Aorta (tissue), 5 donors: ENCODE results near the gene IP6K2. TPM values are rescaled to one million over a fixed set of nuclear protein-coding genes. Genes with fewer than 3 reads are reported as not detected.
"Not testable (repeated sequence)": the region's sequence is repeated elsewhere in the genome, so short reads cannot be mapped to it uniquely, and the experiment has no call there.

Source experiments
- ATAC-seq: fragments of 200-7000 bp; cut with Tn5 transposase; one replicate; pipeline ENCODE4 v1.9.1; 2022; ENCODE audit warnings: moderate library complexity; ENCODE audit not compliant: low FRiP score
- DNase-seq, 2 donors: peaks; one replicate each; pipeline ENCODE4 v3.0.0-alpha.2; 2020
- H3K27ac ChIP-seq, 2 donors: one replicate each; pipeline ENCODE4 v1.5.1; 2013; ENCODE audit warnings: low read length in 2 of 2, mild to moderate bottlenecking in 2 of 2, moderate library complexity in 2 of 2, control low read depth in 1 of 2, inconsistent platforms in 1 of 2, low read depth in 1 of 2
- H3K27me3 ChIP-seq, 2 donors: one replicate each; pipeline ENCODE4 v1.6.1; 2013; ENCODE audit warnings: control low read depth in 1 of 2, low read length in 1 of 2, mild to moderate bottlenecking in 1 of 2, moderate library complexity in 1 of 2; ENCODE audit not compliant: insufficient read depth in 2 of 2, control insufficient read depth in 1 of 2
- H3K36me3 ChIP-seq, 2 donors: one replicate each; pipeline ENCODE4 v1.6.1; 2013; ENCODE audit warnings: control low read depth in 1 of 2, low read length in 1 of 2, mild to moderate bottlenecking in 1 of 2; ENCODE audit not compliant: insufficient read depth in 2 of 2, control insufficient read depth in 1 of 2
- H3K4me1 ChIP-seq, 2 donors: one replicate each; pipeline ENCODE4 v1.6.1; 2013; ENCODE audit warnings: low read length in 2 of 2, control low read depth in 1 of 2, mild to moderate bottlenecking in 1 of 2, moderate library complexity in 1 of 2; ENCODE audit not compliant: insufficient read depth in 2 of 2, control insufficient read depth in 1 of 2
- H3K4me3 ChIP-seq, 2 donors: one replicate each; pipeline ENCODE4 v1.5.1; 2013; ENCODE audit warnings: low read length in 2 of 2, control low read depth in 1 of 2, mild to moderate bottlenecking in 1 of 2
- H3K9me3 ChIP-seq: one replicate; pipeline ENCODE4 v1.6.1; 2013; ENCODE audit warnings: mild to moderate bottlenecking, low read length; ENCODE audit not compliant: control insufficient read depth
- WGBS, 2 donors: extraction: QIAGEN DNeasy Blood & Tissue Kit; methylation state at CpG; one replicate each; pipeline ENCODE4 v1.1.7; 2013; 5-methylcytosine and 5-hydroxymethylcytosine counted together
- intact Hi-C, 2 donors: fragments of 100-400 bp; cut with DNase I; formaldehyde crosslinking; loops; one replicate each; pipeline versions ENCODE4 v1.14.2 to v1.15.0; 2022
- polyA plus RNA-seq, 2 donors: library from polyadenylated mRNA; stranded (reverse); fragments of 200-250 nt; gene quantifications; one replicate each; pipeline ENCODE4 v1.2.3, GENCODE V29; 2013
- total RNA-seq, 2 donors: library from RNA; stranded (reverse); fragmentation: NEBNext Ultra II Directional; extraction: Animal tissue kit (Norgen Biotek cat#: 25700); gene quantifications; one replicate each; pipeline ENCODE4 v1.2.1, GENCODE V29; 2021
- donor health status: healthy with polysubstance abuse.
- donor health status: Bipolar disorder and iron deficiency.
- donor health status: DM: no; HTN: no; CAD: no.
- donor health status: DM: no; HTN: no; CAD: no.
- donor health status: DM: yes; HTN: yes; CAD: no.

The IP6K2 gene
- total and polyA plus RNA-seq, 4 donors: 43.9 to 105 (median 52.4) TPM

DNA sequence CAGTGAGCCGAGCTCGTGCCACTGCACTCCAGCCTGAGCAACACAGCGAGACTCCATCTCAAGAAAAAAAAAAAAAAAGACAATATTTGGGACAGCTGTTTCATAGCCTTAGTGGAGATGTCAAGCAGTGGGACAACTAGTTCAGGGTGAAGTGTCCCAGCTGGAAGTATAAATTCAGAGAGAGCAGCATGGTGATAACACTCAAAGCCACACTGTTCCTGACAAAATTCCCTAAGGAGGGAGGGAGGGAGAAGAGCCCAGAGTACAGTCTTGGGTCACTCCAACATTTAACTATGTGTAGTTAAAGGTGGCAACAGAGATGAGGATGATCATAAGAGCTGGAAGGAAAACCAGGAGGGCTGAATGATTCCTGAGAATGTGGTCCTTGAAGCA is 21.1 kb upstream of the IP6K2 start:
- intact Hi-C loops: no loop called here
- DNase-seq: no peak
- no peaks in the 10 kb centered on the region for H3K36me3 ChIP-seq
- 94% methylated on average over 3 of the region's 3 CpGs for WGBS, 2 donors
- ATAC-seq: no peak
- no peak overlapping the region for H3K4me3 ChIP-seq
- no peaks in the 10 kb centered on the region for H3K9me3 ChIP-seq
- H3K27ac ChIP-seq: no peak overlapping the region
- no peaks in the 10 kb centered on the region for H3K4me1 ChIP-seq
- H3K27me3 ChIP-seq: no peaks in the 10 kb centered on the region

DNA sequence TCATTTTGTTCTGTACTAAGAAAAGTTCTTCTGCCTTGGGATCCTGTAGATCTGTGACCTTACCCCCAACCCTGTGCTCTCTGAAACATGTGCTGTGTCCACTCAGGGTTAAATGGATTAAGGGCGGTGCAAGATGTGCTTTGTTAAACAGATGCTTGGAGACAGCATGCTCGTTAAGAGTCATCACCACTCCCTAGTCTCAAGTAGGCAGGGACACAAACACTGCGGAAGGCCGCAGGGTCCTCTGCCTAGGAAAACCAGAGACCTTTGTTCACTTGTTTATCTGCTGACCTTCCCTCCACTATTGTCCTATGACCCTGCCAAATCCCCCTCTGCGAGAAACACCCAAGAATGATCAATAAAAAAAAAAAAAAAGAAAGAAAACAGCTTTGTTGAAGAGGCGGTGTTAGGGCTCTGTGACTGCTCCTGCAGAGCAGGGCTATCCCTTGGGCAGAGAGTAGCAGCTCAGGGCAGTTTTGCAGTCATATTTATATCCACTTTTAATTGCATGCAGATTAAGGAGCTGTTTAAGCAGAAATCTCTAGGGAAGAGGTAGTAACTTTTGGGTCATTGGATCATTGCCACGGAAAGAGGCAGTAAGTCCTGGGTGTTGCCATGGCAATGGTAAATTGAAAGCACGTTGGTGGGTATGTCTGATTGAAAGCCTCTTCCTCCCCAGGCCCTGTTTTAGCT is 18.2 kb upstream of the IP6K2 start:
- ATAC-seq, H3K27ac ChIP-seq, H3K4me3 ChIP-seq, H3K9me3 ChIP-seq, H3K27me3 ChIP-seq, DNase-seq, H3K36me3 ChIP-seq, intact Hi-C loops, H3K4me1 ChIP-seq: not testable (repeated sequence)
- WGBS, 2 donors: 63 to 65% methylated on average over 8 of the region's 8 CpGs

DNA sequence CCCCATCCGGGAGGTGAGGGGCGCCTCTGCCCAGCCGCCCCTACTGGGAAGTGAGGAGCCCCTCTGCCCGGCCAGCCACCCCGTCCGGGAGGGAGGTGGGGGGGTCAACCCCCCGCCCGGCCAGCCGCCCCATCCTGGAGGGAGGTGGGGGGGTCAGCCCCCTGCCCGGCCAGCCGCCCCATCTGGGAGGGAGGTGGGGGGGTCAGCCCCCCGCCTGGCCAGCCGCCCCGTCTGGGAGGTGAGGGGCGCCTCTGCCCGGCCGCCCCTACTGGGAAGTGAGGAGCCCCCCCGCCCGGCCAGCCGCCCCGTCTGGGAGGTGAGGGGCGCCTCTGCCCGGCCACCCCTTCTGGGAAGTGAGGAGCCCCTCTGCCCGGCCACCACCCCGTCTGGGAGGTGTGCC is 17.5 kb upstream of the IP6K2 start:
- H3K9me3 ChIP-seq, H3K27me3 ChIP-seq, H3K27ac ChIP-seq, H3K4me3 ChIP-seq, ATAC-seq, H3K4me1 ChIP-seq, intact Hi-C loops, DNase-seq, H3K36me3 ChIP-seq: not testable (repeated sequence)
- 87 to 89% methylated on average over 8 to 21 of the region's 25 CpGs for WGBS, 2 donors

DNA sequence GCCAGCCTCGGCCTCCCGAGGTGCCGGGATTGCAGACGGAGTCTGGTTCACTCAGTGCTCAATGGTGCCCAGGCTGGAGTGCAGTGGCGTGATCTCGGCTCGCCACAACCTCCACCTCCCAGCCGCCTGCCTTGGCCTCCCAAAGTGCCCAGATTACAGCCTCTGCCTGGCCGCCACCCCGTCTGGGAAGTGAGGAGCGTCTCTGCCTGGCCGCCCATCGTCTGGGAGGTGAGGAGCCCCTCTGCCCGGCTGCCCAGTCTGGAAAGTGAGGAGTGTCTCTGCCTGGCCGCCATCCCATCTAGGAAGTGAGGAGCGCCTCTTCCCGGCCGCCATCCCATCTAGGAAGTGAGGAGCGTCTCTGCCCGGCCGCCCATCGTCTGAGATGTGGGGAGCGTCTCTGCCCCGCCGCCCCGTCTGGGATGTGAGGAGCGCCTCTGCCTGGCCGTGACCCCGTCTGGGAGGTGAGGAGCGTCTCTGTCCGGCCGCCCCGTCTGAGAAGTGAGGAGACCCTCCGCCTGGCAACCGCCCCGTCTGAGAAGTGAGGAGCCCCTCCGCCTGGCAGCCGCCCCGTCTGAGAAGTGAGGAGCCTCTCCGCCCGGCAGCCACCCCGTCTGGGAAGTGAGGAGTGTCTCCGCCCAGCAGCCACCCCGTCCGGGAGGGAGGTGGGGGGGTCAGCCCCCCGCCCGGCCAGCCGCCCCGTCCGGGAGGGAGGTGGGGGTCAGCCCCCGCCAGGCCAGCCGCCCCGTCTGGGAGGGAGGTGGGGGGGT is 16.9 kb upstream of the IP6K2 start:
- H3K9me3 ChIP-seq, H3K27ac ChIP-seq, DNase-seq, H3K36me3 ChIP-seq, H3K27me3 ChIP-seq, intact Hi-C loops, H3K4me1 ChIP-seq, ATAC-seq, H3K4me3 ChIP-seq: not testable (repeated sequence)
- WGBS, 2 donors: 92 to 94% methylated on average over 14 to 49 of the region's 53 CpGs

DNA sequence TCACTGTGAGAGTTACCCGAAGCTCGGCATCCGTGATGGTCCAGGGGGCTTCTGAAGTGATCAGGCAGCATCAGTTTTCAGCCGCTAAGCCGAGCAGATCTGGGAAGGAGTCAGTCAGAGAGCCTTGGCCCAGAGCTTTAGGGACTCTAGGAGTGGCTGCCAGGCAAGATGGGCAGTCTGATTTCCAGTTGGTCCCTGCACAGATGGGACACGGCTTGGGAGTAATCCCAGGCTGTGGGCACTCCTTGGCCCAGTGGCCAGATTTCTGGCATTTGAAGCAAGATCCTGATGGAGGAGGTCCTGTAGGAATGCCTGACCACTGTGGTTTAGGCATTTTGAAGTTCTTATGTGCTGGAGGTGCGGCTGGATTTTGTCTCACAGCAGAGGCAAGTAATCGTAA is 10.5 kb upstream of the IP6K2 start:
- Histone ChIP-seq H3K9me3 (no peaks in the 10 kb centered on the region), H3K4me1 (no peaks in the 10 kb centered on the region), H3K27me3 (no peaks in the 10 kb centered on the region), H3K4me3 (no peak overlapping the region), H3K36me3 (no peaks in the 10 kb centered on the region), H3K27ac (no peak overlapping the region)
- DNase-seq (no peak), ATAC-seq (no peak)
- intact Hi-C loops: no loop called here
- WGBS, 2 donors: 88 to 89% methylated on average over 8 of the region's 8 CpGs

DNA sequence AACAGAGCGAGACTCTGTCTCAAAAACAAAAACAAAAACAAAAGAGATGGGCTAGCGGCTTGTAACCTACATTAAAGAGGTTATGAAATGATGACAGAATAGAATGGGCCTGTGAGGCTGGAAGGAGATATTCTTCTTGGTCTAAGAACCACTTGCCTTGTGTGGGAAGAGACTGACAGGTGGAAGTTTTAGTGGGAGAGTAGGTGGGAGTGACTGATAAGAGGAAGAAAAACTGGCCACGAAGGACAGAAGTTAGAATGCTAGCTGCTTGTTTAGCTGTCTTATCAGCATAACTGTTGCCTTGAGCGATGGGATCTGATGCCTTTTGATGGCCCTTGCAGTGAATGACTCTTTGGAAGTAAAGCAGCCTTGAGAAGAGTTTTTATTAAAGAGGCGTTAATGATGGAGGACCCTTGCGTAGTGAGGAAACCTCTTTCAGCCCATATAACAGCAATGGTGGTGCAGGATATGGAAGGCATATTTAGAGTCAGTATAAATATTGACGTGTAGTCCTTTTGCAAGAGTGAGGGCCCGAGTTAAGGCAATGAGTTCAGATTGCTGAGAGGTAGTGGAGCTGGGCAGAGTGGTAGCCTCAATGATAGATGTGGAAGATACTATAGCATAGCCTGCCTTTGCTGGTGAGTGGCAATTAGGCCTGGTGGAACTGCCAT is 8.3 kb upstream of the IP6K2 start:
- H3K9me3 ChIP-seq, H3K4me1 ChIP-seq, H3K36me3 ChIP-seq, DNase-seq, H3K4me3 ChIP-seq, H3K27me3 ChIP-seq, intact Hi-C loops, H3K27ac ChIP-seq, ATAC-seq: not testable (repeated sequence)
- 91 to 92% methylated on average over 8 of the region's 8 CpGs for WGBS, 2 donors

DNA sequence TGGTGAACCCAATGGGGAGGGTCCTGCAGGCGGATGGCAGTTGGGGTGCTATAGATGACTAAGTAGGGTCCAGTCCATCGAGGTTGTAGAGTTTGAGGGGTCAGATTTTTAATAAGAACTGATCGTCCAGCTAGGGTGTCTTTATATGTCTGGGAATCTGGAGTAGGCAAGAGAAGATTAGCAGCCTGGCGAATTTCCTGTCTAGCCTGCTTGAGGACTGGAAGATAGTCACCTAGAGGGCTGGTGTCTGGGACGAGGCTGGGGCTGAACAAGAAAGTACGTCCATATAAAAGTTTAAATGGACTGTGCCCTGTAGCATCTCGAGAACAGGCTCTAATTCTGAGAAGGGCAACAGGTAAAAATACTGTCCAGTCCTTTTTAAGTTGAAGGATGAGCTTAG is 6.7 kb upstream of the IP6K2 start:
- no peaks in the 10 kb centered on the region for H3K4me1 ChIP-seq
- H3K36me3 ChIP-seq: no peaks in the 10 kb centered on the region
- ATAC-seq (no peak), DNase-seq (no peak)
- WGBS, 2 donors: 89 to 91% methylated on average over 7 of the region's 7 CpGs
- intact Hi-C loops: no loop called here
- no peaks in the 10 kb centered on the region for H3K9me3 ChIP-seq
- no peak overlapping the region for H3K27ac ChIP-seq
- no peak overlapping the region for H3K4me3 ChIP-seq
- H3K27me3 ChIP-seq: no peaks in the 10 kb centered on the region

DNA sequence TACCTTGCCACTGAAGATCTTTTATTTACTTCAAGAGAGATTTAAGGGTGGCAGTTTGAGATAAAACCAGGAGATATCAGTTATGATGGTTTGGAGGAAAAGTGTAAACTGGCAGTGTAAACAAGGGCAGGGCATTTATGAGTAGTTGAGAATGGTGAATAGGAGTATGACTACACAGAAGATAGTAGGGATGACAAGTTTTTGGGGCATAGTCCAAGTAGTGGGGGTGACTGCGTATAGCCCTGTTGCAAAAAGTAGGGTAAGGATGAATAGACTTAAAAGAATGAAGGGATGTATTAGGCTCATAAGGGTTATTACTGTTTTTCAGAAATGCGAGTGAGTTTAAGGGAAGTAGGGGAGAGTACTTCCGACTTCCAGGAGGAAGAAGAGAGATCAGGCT is 6.3 kb upstream of the IP6K2 start:
- H3K4me1 ChIP-seq, H3K27ac ChIP-seq, DNase-seq, H3K4me3 ChIP-seq, ATAC-seq, H3K27me3 ChIP-seq, H3K36me3 ChIP-seq, intact Hi-C loops, H3K9me3 ChIP-seq: not testable (repeated sequence)
- WGBS, 2 donors: 76 to 90% methylated on average over 3 of the region's 3 CpGs
